ENCODE measurements around the gene CLPTM1.
"Not testable (repeated sequence)": the region's sequence is repeated elsewhere in the genome, so short reads cannot be mapped to it uniquely, and the experiment has no call there.

The CLPTM1 gene

GRCh38 chr19:44985445-44985844 lies 30.3 kb downstream of the CLPTM1 start:
- DNase-seq = no peak

- no peak for DNase-seq
These were observed 31.2 kb downstream of the CLPTM1 start for GRCh38 chr19:44986389-44986788.

- DNase-seq = no peak
These were observed 32.0 kb downstream of the CLPTM1 start for GRCh38 chr19:44987148-44987675.

- no peak for DNase-seq
These were observed 33.1 kb downstream of the CLPTM1 start for GRCh38 chr19:44988273-44988672.

- peak; percentile 61 for DNase-seq
These were observed 33.8 kb downstream of the CLPTM1 start for GRCh38 chr19:44988896-44989556.

- DNase-seq = no peak
These were observed 35.3 kb downstream of the CLPTM1 start for GRCh38 chr19:44990459-44990858.

GRCh38 chr19:44990966-44991365 lies 35.8 kb downstream of the CLPTM1 start:
- DNase-seq = no peak

- DNase-seq = no peak
These were observed 37.4 kb downstream of the CLPTM1 start for GRCh38 chr19:44992336-44993163.

- DNase-seq = no peak
These were observed 38.3 kb downstream of the CLPTM1 start for GRCh38 chr19:44993526-44993925.

GRCh38 chr19:44993926-44994537 lies 38.9 kb downstream of the CLPTM1 start:
- DNase-seq = no peak

GRCh38 chr19:44998025-44998424 lies 42.8 kb downstream of the CLPTM1 start:
- DNase-seq = no peak

- DNase-seq = not testable (repeated sequence)
These were observed 44.1 kb downstream of the CLPTM1 start for GRCh38 chr19:44999131-44999925.

GRCh38 chr19:45000665-45001064 lies 45.5 kb downstream of the CLPTM1 start:
- DNase-seq = not testable (repeated sequence)

- peak; percentile 99 for DNase-seq
These were observed 46.0 kb downstream of the CLPTM1 start, which contains the start of gene RELB for GRCh38 chr19:45001087-45001739. RELB (plus strand) TSS chr19:45001464; CDS start chr19:45001580, 116 bp downstream.

GRCh38 chr19:45003485-45003884 lies 48.3 kb downstream of the CLPTM1 start:
- no peak for DNase-seq

- DNase-seq = no peak
These were observed 50.6 kb downstream of the CLPTM1 start for GRCh38 chr19:45005787-45006186.

GRCh38 chr19:45008552-45008951 lies 53.4 kb downstream of the CLPTM1 start:
- DNase-seq = no peak

GRCh38 chr19:45009625-45010255 lies 54.6 kb downstream of the CLPTM1 start:
- no peak for DNase-seq

GRCh38 chr19:45010306-45010705 lies 55.1 kb downstream of the CLPTM1 start:
- DNase-seq = no peak

GRCh38 chr19:45011959-45012358 lies 56.8 kb downstream of the CLPTM1 start:
- DNase-seq = no peak
